Fibroblast of upper back skin (primary cell): ENCODE measurements around the gene ZNF133.
"Not testable (repeated sequence)": the region's sequence is repeated elsewhere in the genome, so short reads cannot be mapped to it uniquely, and the experiment has no call there.

Experiments
- DNase-seq: peaks from one replicate; pipeline ENCODE4 v3.0.0-alpha.2; 2013

ZNF133 gene

GRCh38 chr20:18287915-18288748 is at the start of gene ZNF133:
Gene ZNF133 (plus strand): TSS chr20:18288527. CDS start chr20:18305687, 17,160 bp downstream.
- peak; percentile 92 for DNase-seq

- DNase-seq, result no peak
These were observed 47.3 kb upstream of the ZNF133 start for GRCh38 chr20:18240997-18241396.

GRCh38 chr20:18243802-18244201 is 44.5 kb upstream of the ZNF133 start:
- DNase-seq, result no peak

DNA sequence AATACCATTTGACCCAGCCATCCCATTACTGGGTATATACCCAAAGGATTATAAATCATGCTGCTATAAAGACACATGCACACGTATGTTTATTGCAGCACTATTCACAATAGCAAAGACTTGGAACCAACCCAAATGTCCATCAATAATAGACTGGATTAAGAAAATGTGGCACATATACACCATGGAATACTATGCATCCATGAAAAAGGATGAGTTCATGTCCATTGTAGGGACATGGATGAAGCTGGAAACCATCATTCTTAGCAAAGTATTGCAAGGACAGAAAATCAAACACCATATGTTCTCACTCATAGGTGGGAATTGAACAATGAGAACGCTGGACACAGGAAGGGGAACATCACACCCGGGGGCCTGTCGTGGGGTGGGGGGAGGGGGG is 39.8 kb upstream of the ZNF133 start:
- not testable (repeated sequence) for DNase-seq

DNA sequence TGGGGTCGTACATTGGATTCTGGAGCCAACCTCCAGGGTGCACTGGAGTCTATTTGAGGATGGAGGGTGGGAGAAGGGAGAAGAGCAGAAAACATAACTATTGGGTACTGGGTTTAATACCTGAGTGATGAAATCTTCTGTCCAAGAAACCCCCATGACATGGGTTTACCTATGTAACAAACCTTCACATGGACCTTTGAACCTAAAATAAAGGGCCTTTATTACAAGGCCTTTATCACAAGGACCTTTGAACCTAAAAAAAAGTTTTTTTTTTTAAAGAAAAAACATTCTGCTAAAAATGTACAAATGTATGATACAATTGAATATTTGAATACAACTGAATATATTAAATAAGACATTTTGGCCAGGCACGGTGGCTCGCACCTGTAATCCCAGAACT is 38.1 kb upstream of the ZNF133 start:
- no peak for DNase-seq

- no peak for DNase-seq
These were observed 35.5 kb upstream of the ZNF133 start for GRCh38 chr20:18252597-18253451.

- DNase-seq, result no peak
These were observed 33.7 kb upstream of the ZNF133 start for GRCh38 chr20:18254615-18255014.

DNA sequence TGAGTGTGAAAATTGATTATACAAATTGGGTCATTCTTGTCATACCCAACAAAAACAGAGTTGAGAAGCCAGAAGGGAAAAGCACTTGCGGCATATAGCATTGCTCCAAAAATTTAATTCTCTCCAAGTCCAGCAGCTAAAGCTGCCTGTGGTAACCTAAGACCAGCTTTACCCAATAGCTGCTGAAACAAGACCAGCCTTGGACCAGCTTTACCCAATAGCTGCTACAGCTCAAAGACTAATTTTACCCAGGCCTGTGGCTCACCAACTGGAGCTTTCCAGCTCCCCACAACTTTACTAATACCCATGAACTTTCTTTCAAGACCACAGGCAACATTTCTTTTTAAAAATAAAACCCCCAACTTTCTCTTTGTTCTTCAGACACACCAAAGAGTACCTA is 32.8 kb upstream of the ZNF133 start:
- no peak for DNase-seq

DNA sequence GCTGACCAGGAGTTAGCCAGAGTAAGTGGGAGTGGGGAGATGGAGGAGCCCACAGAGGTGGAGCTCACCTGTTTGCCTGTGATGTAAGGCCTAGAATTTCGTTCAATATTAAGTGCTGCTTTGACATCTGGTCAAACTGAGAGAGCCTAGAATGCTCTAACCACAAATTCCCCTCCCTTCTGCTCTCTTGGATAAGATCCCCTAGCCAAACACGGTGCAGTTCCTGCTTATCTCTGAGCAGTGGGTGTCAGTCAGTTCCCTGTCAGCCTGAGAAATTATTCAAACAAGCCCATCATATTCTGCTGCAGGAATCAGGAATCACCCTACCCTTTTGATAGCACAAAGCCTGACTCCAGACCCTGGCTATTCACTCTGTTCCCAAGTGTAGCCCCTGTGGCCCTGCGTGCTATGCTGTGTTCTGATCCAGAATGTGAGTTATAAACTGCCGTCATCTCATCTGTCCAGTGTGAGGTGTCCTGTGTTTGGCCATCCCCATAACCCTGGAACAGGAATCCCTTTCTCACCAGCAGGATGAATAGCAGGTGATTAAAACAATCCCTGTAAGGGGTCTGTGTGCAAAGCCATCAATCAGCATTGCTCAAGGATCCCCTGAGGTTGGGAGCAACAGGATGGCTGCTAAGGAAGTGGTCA is 31.8 kb upstream of the ZNF133 start:
- DNase-seq, result no peak

DNA sequence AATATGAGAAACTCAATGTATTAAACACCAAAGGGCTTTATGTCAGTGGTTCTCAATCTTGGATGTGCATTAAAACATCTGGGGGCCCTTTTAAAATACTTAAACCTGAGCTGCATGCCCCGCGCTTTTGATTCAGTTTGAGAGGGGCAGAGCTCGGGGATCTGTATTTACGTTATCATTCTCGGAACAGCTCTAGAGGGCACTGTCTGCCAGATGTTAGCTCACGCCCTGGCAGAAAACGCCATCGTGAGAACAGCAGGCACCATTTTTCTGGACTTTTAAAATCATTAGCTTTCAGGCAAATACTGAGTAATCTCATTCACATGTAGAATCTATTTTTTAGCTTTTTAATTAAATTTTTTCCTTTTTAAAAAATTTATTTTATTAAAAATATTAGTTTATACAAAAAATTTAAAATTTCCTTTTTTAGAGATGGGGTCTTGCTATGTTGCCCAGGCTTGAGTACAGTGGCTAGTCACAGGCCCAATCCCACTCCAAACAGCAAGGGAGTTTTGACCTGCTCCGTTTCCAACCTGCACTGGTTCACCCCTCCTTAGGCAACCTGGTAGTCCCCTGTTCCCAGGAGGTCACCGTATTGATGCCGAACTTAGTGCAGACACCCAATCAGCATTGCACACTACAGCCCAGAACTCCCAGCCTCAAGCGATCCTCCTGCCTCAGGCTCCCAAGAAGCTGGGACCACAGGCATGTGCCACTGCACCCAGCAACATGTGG is 30.0 kb upstream of the ZNF133 start:
- no peak for DNase-seq

GRCh38 chr20:18259730-18260129 is 28.6 kb upstream of the ZNF133 start:
- no peak for DNase-seq

DNA sequence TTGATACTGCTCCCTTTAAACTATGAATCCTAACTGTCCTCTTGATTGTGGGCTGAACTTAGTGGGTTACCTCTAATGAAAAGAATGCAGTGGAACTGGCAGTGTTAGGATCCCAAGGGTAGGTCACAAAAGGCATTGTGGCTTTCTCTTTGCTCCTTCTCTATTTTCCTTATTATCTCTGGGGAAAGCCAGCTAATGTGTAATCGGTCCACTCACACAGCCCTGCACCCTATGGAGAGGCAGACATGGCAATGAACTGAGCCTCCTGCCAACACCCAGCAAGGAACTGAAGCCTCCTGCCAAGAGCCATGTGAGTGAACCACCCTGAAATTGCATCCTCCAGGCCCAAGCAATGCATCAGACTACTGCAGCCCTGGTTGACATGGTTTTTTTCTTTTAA is 24.6 kb upstream of the ZNF133 start:
- DNase-seq, result peak; percentile 8

DNA sequence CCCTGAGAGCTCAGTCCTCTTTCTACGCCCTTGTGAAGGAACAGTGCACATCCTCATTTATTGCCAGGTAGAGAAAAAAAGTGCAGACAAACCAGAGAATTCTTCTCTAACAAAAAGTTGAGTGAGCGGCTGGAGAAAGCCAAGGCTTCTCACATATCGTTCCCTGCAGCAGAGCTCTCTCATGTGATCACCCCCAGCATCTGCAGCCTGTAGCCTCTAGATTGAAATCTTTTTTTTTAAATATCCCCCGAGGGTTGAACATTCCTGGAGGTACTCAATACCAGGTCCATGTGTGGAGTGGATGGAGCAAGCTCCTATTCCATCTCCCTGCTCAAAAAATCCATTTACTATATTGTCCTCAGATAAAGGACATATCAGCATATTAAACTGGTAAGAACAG is 22.9 kb upstream of the ZNF133 start:
- DNase-seq, result no peak

DNA sequence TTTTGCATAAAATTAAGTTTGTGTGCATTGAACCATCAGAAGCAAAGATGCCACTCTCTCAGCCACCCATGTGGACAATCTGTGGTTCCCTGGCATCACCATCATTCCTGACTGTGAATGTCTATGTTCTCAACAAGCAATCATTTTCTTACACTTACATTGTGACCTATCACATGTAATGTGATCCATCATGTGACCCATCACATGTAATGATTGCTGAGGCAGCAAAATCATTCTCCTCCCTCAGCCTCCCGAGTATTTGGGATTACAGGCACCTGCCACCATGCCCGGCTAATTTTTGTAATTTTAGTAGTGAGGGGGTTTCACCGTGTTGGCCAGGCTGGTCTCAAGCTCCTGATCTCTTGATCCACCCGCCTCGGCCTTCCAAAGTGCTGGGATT is 22.0 kb upstream of the ZNF133 start:
- DNase-seq, result no peak

DNA sequence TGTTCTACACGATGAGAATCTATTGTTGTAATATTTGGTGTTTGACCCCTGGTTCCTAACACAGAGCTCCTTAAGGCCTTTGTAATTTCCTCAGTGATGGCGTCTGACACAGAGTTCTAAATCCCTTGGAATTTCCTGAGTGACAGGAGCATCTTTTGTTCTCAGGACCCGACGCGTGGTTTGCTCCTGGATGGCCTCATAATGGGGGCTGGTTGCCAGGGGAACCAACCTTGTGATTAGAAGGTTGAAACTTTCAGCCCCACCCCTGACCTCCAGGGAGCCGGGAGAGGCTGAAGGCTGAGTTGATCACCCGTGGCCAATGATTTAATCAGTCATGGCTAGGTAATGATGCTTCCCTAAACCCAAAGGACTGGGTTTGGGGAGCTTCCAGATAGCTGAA is 20.5 kb upstream of the ZNF133 start:
- DNase-seq, result no peak

GRCh38 chr20:18271160-18271559 is 17.2 kb upstream of the ZNF133 start:
- no peak for DNase-seq

DNA sequence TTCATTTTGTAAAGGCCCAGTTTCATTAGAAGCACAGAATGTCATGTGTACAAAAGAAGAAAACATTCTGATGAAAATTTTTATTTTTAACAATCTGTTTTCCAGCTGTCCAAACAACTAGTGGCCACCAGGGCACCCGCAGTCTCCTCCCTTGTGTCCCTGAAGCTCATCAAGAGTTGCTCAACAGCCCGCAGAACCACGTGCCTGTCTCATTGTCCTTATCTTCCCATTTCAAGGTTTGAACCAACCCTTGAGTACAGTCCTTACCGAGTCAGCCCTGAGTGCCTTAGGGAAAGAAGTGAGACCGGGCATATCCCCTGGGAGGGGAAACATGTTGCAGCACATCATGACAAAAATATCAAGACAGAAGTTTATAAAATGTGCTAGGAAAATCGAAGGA is 15.9 kb upstream of the ZNF133 start:
- no peak for DNase-seq

- DNase-seq, result no peak
These were observed 14.6 kb upstream of the ZNF133 start for GRCh38 chr20:18273738-18274137.

- DNase-seq, result not testable (repeated sequence)
These were observed 12.4 kb upstream of the ZNF133 start for GRCh38 chr20:18275960-18276359.

- DNase-seq, result peak; percentile 62
These were observed 11.5 kb upstream of the ZNF133 start for GRCh38 chr20:18276821-18277220.

GRCh38 chr20:18279242-18279641 is 9.1 kb upstream of the ZNF133 start:
- no peak for DNase-seq

DNA sequence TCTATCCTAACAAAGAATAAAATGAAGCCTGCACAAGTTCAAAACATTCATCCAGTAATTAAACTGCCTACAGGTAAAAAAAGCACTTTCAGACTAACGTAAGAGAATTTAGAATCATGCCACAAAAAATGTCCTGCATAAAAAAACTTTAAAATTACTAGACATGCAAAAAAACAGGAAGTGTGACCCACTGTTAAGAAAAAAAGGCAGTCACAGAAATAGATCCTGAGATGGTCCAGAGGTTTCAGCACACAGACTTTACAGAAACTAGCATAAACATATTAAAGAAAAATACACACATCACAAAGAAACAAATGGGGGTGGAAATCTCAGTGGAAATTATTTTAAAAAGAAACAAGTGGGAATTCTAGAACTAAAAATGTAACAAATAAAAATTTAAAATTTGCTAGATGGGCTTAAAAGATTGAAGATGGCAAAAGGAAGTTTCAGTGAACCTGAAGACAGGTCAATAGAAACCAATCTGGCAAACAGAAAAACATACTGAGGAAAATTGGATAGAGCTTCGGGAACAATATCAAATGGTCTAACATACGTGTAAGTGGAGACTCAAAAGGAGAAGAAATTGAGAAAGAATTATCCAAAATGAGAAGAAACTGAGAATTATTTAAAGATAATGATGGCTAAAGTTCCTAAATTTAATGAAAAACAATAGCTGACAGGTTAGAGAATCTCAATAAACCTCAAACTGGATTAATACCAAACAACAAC is 3.4 kb upstream of the ZNF133 start:
- DNase-seq, result no peak
